ENCODE measurements around the gene AP1G1. TPM values are rescaled to one million over a fixed set of nuclear protein-coding genes. Genes with fewer than 3 reads are reported as not detected.

The AP1G1 gene
- total RNA-seq: 31.8 and 48.2 TPM in 2 replicates

DNA sequence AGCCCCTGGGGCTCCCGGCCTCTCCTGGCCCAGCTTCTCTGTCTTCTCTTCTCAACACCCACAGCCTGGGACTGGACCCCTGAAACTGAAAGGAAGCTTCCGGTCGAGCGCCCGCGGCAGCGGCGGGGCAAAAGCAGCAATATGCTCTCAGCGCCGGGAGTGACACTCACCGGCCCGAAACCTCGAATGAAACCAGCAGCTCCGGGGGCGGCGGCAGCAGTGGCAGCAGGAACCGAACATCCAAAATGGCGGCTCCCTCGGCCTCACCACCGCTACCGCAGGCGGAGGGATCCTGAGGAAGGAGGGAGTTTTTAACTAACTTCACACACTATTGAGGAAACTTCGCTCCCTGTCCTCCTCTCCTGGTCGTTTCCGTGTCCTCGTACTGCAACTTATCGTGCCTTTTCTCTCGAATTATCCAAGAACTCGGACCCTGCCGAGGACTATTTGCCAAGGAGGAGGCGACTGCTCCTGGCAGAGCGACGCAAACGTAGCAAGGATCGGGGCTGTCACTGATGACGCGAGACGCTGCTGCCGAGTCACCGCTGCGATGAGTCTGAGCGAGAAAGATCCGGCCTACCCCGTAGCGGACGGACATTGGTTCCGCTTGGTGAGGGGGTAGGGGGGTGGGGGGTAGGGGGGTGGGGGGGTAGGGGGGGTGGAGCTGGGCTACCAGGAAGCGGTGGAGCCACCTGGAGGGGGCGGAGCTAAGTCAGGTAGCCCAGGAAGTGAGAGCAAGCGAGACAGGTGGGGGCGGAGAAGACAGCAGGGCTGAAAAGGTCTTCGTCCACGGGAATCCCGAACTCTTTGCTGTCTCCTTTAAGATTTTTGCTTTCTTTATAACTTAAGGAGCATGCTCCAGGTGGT, at the start of gene AP1G1:
Gene AP1G1, minus strand, starts transcription at position 242 of the 867 bp plus-strand sequence. CDS start 19,355 bp downstream, outside the sequence.

DNA sequence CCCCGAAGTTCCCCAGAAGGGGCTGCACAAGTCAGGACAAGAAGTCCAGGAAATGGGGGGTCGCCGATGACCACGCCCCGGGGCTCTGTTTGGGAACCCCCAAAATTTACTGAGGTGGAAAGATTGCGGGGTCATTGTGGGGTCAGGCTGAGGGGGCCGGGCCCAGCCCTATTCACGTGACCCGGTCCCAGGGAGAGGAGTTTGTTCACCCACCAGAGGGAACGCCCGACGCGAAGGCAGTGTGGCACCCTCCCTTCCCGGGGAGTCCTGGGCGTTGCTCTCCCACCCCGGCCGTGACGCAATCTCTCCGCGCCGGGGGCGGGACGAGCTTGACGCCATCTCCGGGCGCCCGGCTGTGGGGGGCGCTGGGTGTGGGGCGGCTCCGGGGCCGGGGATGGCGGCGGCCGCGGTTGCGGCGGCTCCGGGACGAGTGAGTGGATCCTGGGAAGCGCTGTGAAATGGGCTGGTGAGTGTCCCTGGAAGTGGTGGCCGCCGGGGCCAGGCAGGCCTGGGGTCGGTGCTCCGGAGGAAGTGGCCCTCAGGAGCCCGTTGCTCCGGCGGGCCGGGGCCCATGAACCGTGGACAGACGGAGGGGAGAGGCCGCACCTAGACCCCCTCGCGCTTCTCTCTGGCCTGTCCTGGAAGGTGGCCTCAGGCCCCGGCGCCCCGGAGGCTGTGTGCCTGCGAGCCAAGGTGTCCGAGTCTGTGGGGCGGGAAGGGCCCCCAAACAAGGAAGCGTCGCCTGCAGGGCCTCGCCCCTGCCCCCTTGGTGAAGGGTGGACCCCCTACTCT, 37.2 kb upstream of the AP1G1 start, which contains the start of gene ATXN1L:
Gene ATXN1L, plus strand, starts transcription at position 338 of the 792 bp plus-strand sequence. CDS start 3,765 bp downstream, outside the sequence.

DNA sequence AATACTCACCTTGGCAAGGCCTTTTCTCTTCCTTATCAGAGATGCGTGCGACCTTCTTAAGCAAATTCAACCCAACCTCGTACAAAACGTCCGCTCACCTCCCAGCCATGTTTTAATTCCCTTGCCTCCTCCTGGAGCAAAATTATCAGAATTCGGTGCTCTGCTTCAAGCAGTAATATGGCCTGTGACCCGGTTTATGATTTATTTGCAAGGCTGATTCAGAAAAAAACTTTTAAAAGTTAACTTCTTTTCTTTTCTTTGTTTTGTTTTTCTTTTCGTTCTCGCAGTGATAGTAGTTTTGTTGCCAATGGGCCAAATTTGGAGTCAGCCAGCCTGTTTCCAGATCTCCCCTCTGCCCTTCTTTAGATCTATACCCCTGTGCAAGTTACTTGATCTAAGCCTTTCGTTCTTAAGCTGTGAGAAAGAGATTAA, 84.3 kb downstream of the AP1G1 start, which contains the start of gene PHLPP2:
Gene PHLPP2, minus strand, starts transcription at position 382 of the 432 bp plus-strand sequence. CDS start 9,906 bp downstream, outside the sequence.

Other genes with a start within 250 kb of the AP1G1 start
- not detected in 2 replicates for gene TAT, start 231.7 kb downstream of the AP1G1 start, total RNA-seq
- gene MARVELD3, start 182.7 kb downstream of the AP1G1 start, total RNA-seq: not detected in 2 replicates
- gene PHLPP2, start 84.1 kb downstream of the AP1G1 start, total RNA-seq: 3.5 and 4.0 TPM in 2 replicates
- gene ATXN1L, start 37.1 kb upstream of the AP1G1 start, total RNA-seq: 12.2 TPM in 2 replicates
- gene ZNF821, start 75.3 kb upstream of the AP1G1 start, total RNA-seq: 1.6 and 3.5 TPM in 2 replicates
- 123 and 148 TPM in 2 replicates for gene IST1, start 86.7 kb upstream of the AP1G1 start, total RNA-seq
- not detected in 2 replicates for gene PKD1L3, start 191.6 kb upstream of the AP1G1 start, total RNA-seq
- gene DHODH, start 199.9 kb upstream of the AP1G1 start, total RNA-seq: 2.6 and 4.2 TPM in 2 replicates
- gene HP, start 245.7 kb upstream of the AP1G1 start, total RNA-seq: 7.2 and 17.7 TPM in 2 replicates